ENCODE measurements around the gene DNAJC11. TPM values are rescaled to one million over a fixed set of nuclear protein-coding genes. Genes with fewer than 3 reads are reported as not detected.
"Not testable (repeated sequence)": the region's sequence is repeated elsewhere in the genome, so short reads cannot be mapped to it uniquely, and the experiment has no call there.

Gene DNAJC11
- polyA plus RNA-seq, 4 donors = 58.6 to 67.8 (median 59.8) TPM

GRCh38 chr1:6700853-6701436, 671 bp downstream of the DNAJC11 start:
- no peak for DNase-seq (ENCODE audit: low read depth in 4 of 4, low spot score in 3 of 4)

- not testable (repeated sequence) for DNase-seq (ENCODE audit: low read depth in 4 of 4, low spot score in 3 of 4)
Measured at GRCh38 chr1:6699915-6700314, 1.7 kb downstream of the DNAJC11 start.

- no peak for DNase-seq (ENCODE audit: low read depth in 4 of 4, low spot score in 3 of 4)
Measured at GRCh38 chr1:6695868-6696267, 5.7 kb downstream of the DNAJC11 start.

- no peak for DNase-seq (ENCODE audit: low read depth in 4 of 4, low spot score in 3 of 4)
Measured at GRCh38 chr1:6694121-6694713, 7.4 kb downstream of the DNAJC11 start.

GRCh38 chr1:6692956-6693355, 8.7 kb downstream of the DNAJC11 start:
- DNase-seq (ENCODE audit: low read depth in 4 of 4, low spot score in 3 of 4) = no peak

- no peak for DNase-seq (ENCODE audit: low read depth in 4 of 4, low spot score in 3 of 4)
Measured at GRCh38 chr1:6691507-6691906, 10.1 kb downstream of the DNAJC11 start.

- no peak for DNase-seq (ENCODE audit: low read depth in 4 of 4, low spot score in 3 of 4)
Measured at GRCh38 chr1:6690186-6690585, 11.4 kb downstream of the DNAJC11 start.

GRCh38 chr1:6688757-6689156, 12.9 kb downstream of the DNAJC11 start:
- DNase-seq (ENCODE audit: low read depth in 4 of 4, low spot score in 3 of 4) = no peak

- no peak for DNase-seq (ENCODE audit: low read depth in 4 of 4, low spot score in 3 of 4)
Measured at GRCh38 chr1:6688001-6688400, 13.6 kb downstream of the DNAJC11 start.

- DNase-seq (ENCODE audit: low read depth in 4 of 4, low spot score in 3 of 4) = no peak
Measured at GRCh38 chr1:6686294-6686693, 15.3 kb downstream of the DNAJC11 start.

GRCh38 chr1:6685381-6685780, 16.2 kb downstream of the DNAJC11 start:
- no peak for DNase-seq (ENCODE audit: low read depth in 4 of 4, low spot score in 3 of 4)

- DNase-seq (ENCODE audit: low read depth in 4 of 4, low spot score in 3 of 4) = no peak
Measured at GRCh38 chr1:6683434-6683833, 18.2 kb downstream of the DNAJC11 start.

- no peak for DNase-seq (ENCODE audit: low read depth in 4 of 4, low spot score in 3 of 4)
Measured at GRCh38 chr1:6675941-6676340, 25.7 kb downstream of the DNAJC11 start.

GRCh38 chr1:6674771-6675170, 26.8 kb downstream of the DNAJC11 start:
- DNase-seq (ENCODE audit: low read depth in 4 of 4, low spot score in 3 of 4) = no peak

GRCh38 chr1:6673816-6674398, 27.7 kb downstream of the DNAJC11 start:
- no peak for DNase-seq (ENCODE audit: low read depth in 4 of 4, low spot score in 3 of 4)

GRCh38 chr1:6672558-6672957, 29.1 kb downstream of the DNAJC11 start:
- DNase-seq (ENCODE audit: low read depth in 4 of 4, low spot score in 3 of 4) = no peak

- no peak for DNase-seq (ENCODE audit: low read depth in 4 of 4, low spot score in 3 of 4)
Measured at GRCh38 chr1:6668503-6668902, 33.1 kb downstream of the DNAJC11 start.

GRCh38 chr1:6667139-6667538, 34.5 kb downstream of the DNAJC11 start:
- DNase-seq (ENCODE audit: low read depth in 4 of 4, low spot score in 3 of 4) = no peak

GRCh38 chr1:6666696-6667095, 34.9 kb downstream of the DNAJC11 start:
- no peak for DNase-seq (ENCODE audit: low read depth in 4 of 4, low spot score in 3 of 4)

- not testable (repeated sequence) for DNase-seq (ENCODE audit: low read depth in 4 of 4, low spot score in 3 of 4)
Measured at GRCh38 chr1:6662468-6662867, 39.1 kb downstream of the DNAJC11 start.

- DNase-seq (ENCODE audit: low read depth in 4 of 4, low spot score in 3 of 4) = no peak
Measured at GRCh38 chr1:6660415-6661049, 41.1 kb downstream of the DNAJC11 start.

All from right renal pelvis (tissue), 4 donors.